ENCODE measurements around the gene PDIA4.

DNA sequence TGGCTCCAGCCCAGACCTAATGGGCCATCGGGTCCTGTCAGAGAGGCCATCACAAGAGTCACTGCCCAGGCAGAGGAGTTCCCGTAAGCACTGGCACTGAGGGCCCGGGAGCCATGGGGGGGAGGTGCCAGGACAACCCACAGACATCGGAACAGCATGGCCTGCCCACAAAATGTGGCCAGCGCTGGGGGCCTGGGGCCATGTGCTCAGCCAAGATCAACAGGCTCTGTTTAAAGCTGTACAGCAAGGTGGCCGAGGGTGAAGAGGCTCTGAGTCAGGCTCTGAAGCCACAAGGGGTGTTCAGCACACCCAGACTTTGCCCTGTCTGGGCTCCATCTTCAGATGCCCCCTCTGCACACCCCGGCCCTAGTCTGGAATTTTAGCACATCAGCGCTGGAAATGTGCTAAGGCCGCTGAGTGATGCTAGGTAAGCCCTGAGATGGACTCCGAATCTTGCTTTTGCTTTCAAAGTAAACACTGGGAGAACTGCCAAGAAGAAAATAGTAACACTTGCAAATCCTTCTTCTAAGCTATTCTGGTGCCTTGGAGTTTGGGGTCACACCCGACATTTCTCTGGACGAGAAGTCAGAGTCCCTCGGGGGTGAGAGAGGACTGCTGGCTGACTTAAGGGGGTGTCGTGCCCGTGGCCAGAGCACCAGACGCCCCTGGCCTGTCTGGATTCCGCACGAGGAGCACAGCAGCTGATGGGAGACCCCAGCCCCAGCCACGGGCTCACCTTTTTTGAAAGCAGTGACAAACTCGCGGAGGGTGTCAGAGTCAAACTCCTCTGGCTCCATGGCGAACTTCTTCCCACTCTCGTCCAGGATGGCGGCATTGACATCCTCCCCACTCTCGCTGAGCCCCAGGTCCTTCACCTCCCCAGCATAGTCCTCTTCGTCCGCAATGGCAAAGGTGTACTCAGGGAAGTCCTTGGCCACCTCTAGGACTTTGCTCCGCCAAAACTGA is 23.6 kb downstream of the PDIA4 start:
- TF ChIP-seq POLR2A (IDR thresholded peaks at IDR 0.05): no peak
- TF ChIP-seq, protein P1, sequence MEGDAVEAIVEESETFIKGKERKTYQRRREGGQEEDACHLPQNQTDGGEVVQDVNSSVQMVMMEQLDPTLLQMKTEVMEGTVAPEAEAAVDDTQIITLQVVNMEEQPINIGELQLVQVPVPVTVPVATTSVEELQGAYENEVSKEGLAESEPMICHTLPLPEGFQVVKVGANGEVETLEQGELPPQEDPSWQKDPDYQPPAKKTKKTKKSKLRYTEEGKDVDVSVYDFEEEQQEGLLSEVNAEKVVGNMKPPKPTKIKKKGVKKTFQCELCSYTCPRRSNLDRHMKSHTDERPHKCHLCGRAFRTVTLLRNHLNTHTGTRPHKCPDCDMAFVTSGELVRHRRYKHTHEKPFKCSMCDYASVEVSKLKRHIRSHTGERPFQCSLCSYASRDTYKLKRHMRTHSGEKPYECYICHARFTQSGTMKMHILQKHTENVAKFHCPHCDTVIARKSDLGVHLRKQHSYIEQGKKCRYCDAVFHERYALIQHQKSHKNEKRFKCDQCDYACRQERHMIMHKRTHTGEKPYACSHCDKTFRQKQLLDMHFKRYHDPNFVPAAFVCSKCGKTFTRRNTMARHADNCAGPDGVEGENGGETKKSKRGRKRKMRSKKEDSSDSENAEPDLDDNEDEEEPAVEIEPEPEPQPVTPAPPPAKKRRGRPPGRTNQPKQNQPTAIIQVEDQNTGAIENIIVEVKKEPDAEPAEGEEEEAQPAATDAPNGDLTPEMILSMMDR (IDR thresholded peaks at IDR 0.05): no peak

All from esophagus squamous epithelium (tissue), 4 donors.